ENCODE data around the gene NPIPA5.
"Not testable (repeated sequence)": the region's sequence is repeated elsewhere in the genome, so short reads cannot be mapped to it uniquely, and the experiment has no call there.

The NPIPA5 gene

DNA sequence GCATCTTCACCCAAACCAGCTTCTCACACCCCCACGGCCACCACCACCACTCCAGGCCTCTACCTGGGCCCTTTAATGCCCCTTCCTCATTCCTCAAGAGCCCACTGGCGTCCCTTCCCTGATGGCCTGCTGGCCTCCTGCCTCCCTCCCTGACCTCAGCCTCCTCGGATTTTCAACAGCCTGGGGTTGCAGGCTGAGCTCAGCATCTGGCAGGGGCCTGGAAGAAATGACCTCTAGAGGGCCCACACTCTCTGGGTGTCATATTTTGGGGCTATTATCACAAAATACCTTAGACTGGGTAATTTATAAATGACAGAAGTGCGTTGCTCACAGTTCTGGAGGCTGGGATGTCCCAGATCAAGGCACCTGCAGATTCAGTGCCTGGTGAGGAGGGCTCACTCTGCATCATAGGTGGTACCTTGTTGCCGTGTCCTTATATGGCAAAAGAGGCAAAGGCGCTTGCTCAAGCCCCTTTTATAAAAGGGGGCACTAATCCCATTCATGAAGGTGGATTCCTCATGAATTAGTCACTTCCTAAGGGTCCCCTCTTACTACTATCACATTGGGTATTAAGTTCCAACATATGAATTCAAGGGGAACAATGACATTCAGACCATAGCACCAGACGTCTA lies 40.0 kb downstream of the NPIPA5 start:
- not testable (repeated sequence) for DNase-seq (ENCODE audit: low read depth); H3K4me3 ChIP-seq (ENCODE audit: control insufficient read depth, low read depth, low read length)

DNA sequence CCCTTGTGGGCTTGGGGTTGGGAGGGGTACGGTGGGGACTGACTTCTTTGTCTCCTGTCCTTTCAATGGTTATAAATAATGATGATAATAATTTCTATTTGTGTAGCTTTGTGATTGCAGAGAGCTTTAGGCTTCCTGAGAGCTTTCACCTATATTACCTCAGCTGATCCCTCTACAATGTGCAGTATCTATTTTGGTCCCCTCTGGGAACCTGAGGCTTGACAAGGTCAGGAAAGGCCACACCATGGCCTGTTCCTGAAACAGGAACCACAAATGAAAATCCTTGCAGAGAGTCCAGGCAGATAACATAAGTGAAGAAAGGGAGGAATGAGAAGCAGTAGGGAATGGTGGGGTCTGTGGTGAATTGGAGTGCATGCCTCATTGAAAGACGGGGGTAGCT lies 42.5 kb downstream of the NPIPA5 start:
- not testable (repeated sequence) for DNase-seq (ENCODE audit: low read depth); H3K4me3 ChIP-seq (ENCODE audit: control insufficient read depth, low read depth, low read length)

DNA sequence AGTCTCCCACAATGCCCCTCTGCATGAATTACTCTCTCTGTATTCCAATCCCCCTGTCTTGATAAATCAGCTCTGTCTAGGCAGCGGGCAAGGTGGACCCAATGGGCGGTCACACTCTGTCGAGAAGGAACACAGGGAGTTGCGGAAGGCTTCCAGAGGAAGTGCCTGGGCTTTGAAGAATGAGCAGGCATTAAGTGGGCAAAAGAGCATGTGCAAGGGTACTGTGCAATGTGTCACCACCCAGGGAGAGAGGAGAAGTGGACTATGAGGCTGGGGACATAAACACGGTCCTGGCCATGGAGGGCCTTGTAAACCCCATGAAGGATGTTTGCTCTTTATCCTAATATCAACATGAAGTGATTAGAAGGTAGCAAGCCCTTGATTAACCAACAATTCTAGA lies 44.1 kb downstream of the NPIPA5 start:
- not testable (repeated sequence) for H3K4me3 ChIP-seq (ENCODE audit: control insufficient read depth, low read depth, low read length); DNase-seq (ENCODE audit: low read depth)

DNA sequence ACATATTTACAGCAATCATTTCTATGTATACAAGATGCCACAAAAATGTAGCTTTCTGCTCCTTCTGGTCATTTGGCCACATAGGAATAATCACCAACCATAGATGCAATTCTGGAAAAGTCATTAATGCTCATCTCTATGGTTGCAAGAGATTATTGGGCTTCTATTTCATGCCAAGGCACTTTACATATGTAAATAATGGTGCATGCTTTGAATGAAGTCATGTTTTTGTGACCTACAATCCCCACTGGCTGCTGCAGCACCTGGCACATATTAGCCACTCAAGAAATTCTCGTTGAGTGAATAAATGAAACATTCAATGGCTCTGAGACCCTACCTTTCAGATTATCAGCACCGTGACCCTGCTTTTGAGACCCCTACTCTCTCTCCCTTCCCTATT lies 47.1 kb downstream of the NPIPA5 start:
- H3K4me3 ChIP-seq (ENCODE audit: control insufficient read depth, low read depth, low read length): not testable (repeated sequence)

DNA sequence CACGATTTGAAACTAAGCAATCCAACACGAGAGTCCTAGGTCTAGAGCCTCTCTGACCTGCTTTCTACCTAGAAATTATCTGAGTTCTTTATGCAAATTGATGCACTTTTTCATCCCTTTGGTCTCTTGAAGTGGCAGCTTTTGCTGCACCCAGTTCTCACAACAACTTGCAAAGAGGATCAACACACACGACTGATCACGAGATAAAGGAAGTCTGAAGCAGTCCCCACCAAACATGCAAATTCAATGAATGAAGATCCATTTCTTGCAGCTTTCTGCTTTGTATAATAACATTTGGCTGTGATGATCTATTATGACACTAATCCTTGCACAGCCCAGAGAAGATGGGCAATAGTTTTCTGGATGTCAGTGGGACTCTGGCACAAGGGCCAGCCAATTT lies 53.1 kb downstream of the NPIPA5 start:
- H3K4me3 ChIP-seq (ENCODE audit: control insufficient read depth, low read depth, low read length); DNase-seq (ENCODE audit: low read depth): not testable (repeated sequence)

More for the DNA sequence above, 47.1 kb downstream of the NPIPA5 start:
- DNase-seq (ENCODE audit: low read depth): not testable (repeated sequence)

DNA sequence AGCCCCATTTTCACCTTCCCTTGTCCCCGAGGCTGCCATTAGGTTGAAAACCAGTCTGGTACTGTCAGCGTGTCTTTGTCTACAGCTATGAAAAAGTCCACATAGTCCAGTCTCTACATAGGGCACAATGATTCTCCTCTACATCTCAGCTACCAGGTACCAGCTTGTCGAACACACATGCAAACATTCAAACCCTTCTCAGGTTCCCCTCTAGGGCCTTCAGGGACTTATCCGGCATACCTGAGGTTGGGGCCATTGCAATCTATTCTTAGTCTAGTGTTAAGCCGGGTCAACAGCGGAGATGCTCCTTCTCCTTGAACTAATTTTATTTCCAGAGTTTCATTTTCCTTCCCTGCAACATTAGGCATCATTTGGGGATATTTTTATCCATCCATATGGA lies 54.7 kb downstream of the NPIPA5 start:
- DNase-seq (ENCODE audit: low read depth); H3K4me3 ChIP-seq (ENCODE audit: control insufficient read depth, low read depth, low read length): not testable (repeated sequence)

DNA sequence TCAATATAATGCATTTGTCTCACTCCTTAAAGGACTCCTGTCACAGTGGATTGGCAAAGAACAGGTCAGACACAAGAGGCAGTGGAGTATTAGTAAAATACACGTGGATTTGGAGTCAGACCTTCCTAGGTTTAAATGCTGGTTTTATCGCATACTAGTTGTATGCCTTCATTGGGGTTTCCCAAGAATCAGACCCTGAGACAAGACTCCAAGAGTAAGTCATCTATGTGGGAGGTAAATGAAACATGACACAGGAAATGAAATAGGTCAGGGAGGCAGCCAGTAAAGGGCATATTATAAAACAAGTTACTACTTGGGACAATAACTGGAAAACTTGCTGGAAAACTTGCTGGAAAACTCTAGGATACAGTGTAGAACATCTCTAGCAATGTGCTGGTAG lies 56.9 kb downstream of the NPIPA5 start:
- not testable (repeated sequence) for DNase-seq (ENCODE audit: low read depth); H3K4me3 ChIP-seq (ENCODE audit: control insufficient read depth, low read depth, low read length)

DNA sequence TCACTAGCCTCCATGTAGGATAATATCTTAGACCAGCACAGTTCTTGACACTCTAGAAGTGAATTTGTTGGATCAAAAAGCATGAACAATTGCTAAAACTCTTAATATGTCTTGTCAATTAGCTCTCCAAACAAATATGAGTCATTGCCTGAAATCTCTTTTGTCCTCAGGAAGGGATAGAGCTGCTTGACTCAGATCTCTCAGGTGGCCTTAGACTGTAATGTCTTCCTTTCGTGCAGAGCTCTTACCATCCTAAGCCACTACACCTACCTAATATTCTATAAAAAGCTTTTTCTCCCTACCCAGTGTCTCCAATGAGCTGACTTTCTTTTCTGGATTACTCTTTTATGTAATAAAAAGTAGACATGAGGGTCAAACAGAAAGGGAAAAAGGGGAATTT lies 63.5 kb downstream of the NPIPA5 start:
- H3K4me3 ChIP-seq (ENCODE audit: control insufficient read depth, low read depth, low read length): not testable (repeated sequence)

More for the DNA sequence above, 63.5 kb downstream of the NPIPA5 start:
- DNase-seq (ENCODE audit: low read depth): not testable (repeated sequence)

Measured in AG09309 (cell line).